22Rv1 (cell line): ENCODE measurements around the gene ZNF394.

Source experiments
- ZFX ChIP-seq: fragments of 450-650 bp; IDR thresholded peaks from 2 replicates; pipeline ENCODE4 v1.6.1; 2017; ENCODE audit warnings: antibody characterized with exemption, borderline replicate concordance
- TF ChIP-seq, protein P1 (sequence below): fragments of 450-650 bp; IDR thresholded peaks from 2 replicates; pipeline ENCODE4 v1.5.1; 2017; ENCODE audit warnings: mild to moderate bottlenecking

GRCh38 chr7:99493823-99494222 is 6.3 kb downstream of the ZNF394 start:
- TF ChIP-seq, protein P1, sequence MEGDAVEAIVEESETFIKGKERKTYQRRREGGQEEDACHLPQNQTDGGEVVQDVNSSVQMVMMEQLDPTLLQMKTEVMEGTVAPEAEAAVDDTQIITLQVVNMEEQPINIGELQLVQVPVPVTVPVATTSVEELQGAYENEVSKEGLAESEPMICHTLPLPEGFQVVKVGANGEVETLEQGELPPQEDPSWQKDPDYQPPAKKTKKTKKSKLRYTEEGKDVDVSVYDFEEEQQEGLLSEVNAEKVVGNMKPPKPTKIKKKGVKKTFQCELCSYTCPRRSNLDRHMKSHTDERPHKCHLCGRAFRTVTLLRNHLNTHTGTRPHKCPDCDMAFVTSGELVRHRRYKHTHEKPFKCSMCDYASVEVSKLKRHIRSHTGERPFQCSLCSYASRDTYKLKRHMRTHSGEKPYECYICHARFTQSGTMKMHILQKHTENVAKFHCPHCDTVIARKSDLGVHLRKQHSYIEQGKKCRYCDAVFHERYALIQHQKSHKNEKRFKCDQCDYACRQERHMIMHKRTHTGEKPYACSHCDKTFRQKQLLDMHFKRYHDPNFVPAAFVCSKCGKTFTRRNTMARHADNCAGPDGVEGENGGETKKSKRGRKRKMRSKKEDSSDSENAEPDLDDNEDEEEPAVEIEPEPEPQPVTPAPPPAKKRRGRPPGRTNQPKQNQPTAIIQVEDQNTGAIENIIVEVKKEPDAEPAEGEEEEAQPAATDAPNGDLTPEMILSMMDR = no peak
- TF ChIP-seq ZFX = no peak
